ENCODE data around the gene OR52E2. TPM values are rescaled to one million over a fixed set of nuclear protein-coding genes. Genes with fewer than 3 reads are reported as not detected.

Gene OR52E2
- total RNA-seq (2014; rRNA removed; shearing (Covaris generic)), result not detected in 2 replicates
- polyA plus RNA-seq (2016; fragmentation: Nextera tagmentation; extraction: Ambion mirVana), result not detected in 2 replicates

DNA sequence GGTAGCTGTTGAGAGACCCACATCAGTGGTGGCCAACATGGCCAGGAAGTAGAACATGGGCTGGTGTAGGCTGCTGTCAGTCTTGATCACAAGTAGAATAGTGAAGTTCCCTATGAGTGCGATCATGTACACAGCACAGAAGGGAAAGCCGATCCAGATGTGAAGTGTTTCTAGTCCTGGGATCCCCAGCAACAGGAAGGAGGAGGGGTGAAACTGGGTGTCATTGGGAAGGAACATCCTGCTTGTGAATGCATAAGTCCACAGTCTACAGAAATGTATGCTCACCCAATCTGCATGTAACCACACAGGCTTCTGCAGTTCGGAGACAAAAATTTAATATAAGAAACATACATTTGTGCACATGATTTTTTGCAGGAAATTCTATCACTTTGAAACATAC lies at the start of gene OR52E2:
Gene OR52E2, minus strand, starts transcription at position 237 of the 400 bp plus-strand sequence. Its CDS starts 0 bp downstream, at position 237.
- Histone ChIP-seq H3F3A (ENCODE audit: insufficient read depth) (no peaks in the 10 kb centered on the region), H2AFZ (no peak within 1 kb of the TSS), H3K9me3 (ENCODE audit: low read depth) (no peaks in the 10 kb centered on the region), H3K9me2 (ENCODE audit: insufficient read depth) (no peaks in the 10 kb centered on the region), H3K9ac (no peak within 1 kb of the TSS), H3K79me2 (ENCODE audit: insufficient read depth) (no peaks in the 10 kb centered on the region), H3K4me2 (ENCODE audit: unreplicated experiment) (no peak within 1 kb of the TSS), H3K27ac (no peak within 1 kb of the TSS), H3K4me1 (ENCODE audit: insufficient read depth) (no peaks in the 10 kb centered on the region), H3K27me3 (replicated peaks; ENCODE audit: insufficient read depth) (no peaks in the 10 kb centered on the region), H3K4me3 (no peak within 1 kb of the TSS), H4K20me1 (ENCODE audit: insufficient read depth) (no peaks in the 10 kb centered on the region), H3K36me3 (ENCODE audit: low read depth) (no peaks in the 10 kb centered on the region)
- no peak for TF ChIP-seq EZH2 (IDR thresholded peaks at IDR 0.05; ENCODE audit: insufficient read depth, poor library complexity, severe bottlenecking)
- no peak for TF ChIP-seq EZH2phosphoT487 (IDR thresholded peaks at IDR 0.05; ENCODE audit: insufficient read depth, low read depth)
- WGBS, 2 experiments (ENCODE audit: low coverage in 1 of 2, low lambda C conversion rate in 2 of 2, missing lambda C conversion rate in 2 of 2), result 3 to 8% methylated on average over 3 of the region's 3 CpGs
- no peak for DNase-seq
- in situ Hi-C loops (cut with MboI), result no loop called here

GRCh38 chr11:5107285-5107684 lies 47.9 kb upstream of the OR52E2 start:
- Histone ChIP-seq H3K9me3 (ENCODE audit: low read depth) (no peaks in the 10 kb centered on the region), H2AFZ (no peak overlapping the region), H3F3A (ENCODE audit: insufficient read depth) (no peaks in the 10 kb centered on the region), H3K4me2 (ENCODE audit: unreplicated experiment) (no peak overlapping the region), H3K4me1 (ENCODE audit: insufficient read depth) (no peaks in the 10 kb centered on the region), H3K9me2 (ENCODE audit: insufficient read depth) (no peaks in the 10 kb centered on the region), H3K27me3 (replicated peaks; ENCODE audit: insufficient read depth) (peaks cover 9% of the 10 kb centered on the region; the same call in 1 of the 2 replicates), H3K79me2 (ENCODE audit: insufficient read depth) (no peaks in the 10 kb centered on the region), H4K20me1 (ENCODE audit: insufficient read depth) (no peaks in the 10 kb centered on the region), H3K4me3 (no peak overlapping the region), H3K9ac (no peak overlapping the region), H3K27ac (no peak overlapping the region), H3K36me3 (ENCODE audit: low read depth) (no peaks in the 10 kb centered on the region)
- in situ Hi-C loops (cut with MboI), result no loop called here
- DNase-seq, result no peak
- no peak for TF ChIP-seq EZH2 (IDR thresholded peaks at IDR 0.05; ENCODE audit: insufficient read depth, poor library complexity, severe bottlenecking)
- no peak for TF ChIP-seq EZH2phosphoT487 (IDR thresholded peaks at IDR 0.05; ENCODE audit: insufficient read depth, low read depth)
- WGBS, 2 experiments (ENCODE audit: low coverage in 1 of 2, low lambda C conversion rate in 2 of 2, missing lambda C conversion rate in 2 of 2), result 30 to 33% methylated on average over 3 of the region's 3 CpGs

- TF ChIP-seq EZH2phosphoT487 (IDR thresholded peaks at IDR 0.05; ENCODE audit: insufficient read depth, low read depth) (no peak), EZH2 (IDR thresholded peaks at IDR 0.05; ENCODE audit: insufficient read depth, poor library complexity, severe bottlenecking) (no peak)
- H2AFZ ChIP-seq, result no peak overlapping the region
- no peaks in the 10 kb centered on the region for H3F3A ChIP-seq (ENCODE audit: insufficient read depth)
- H3K4me2 ChIP-seq (ENCODE audit: unreplicated experiment), result no peak overlapping the region
- no peak overlapping the region for H3K9ac ChIP-seq
- H3K4me1 ChIP-seq (ENCODE audit: insufficient read depth), result no peaks in the 10 kb centered on the region
- no peak overlapping the region for H3K4me3 ChIP-seq
- no peaks in the 10 kb centered on the region for H4K20me1 ChIP-seq (ENCODE audit: insufficient read depth)
- no peak overlapping the region for H3K27ac ChIP-seq
- no peaks in the 10 kb centered on the region for H3K79me2 ChIP-seq (ENCODE audit: insufficient read depth)
- no peaks in the 10 kb centered on the region for H3K9me3 ChIP-seq (ENCODE audit: low read depth)
- no peaks in the 10 kb centered on the region for H3K9me2 ChIP-seq (ENCODE audit: insufficient read depth)
- peaks cover 14% of the 10 kb centered on the region; the same call in 1 of the 2 replicates for H3K27me3 ChIP-seq (replicated peaks; ENCODE audit: insufficient read depth)
- H3K36me3 ChIP-seq (ENCODE audit: low read depth), result no peaks in the 10 kb centered on the region
- no peak for DNase-seq
- in situ Hi-C loops (cut with MboI), result no loop called here
Measured at GRCh38 chr11:5103066-5103465, 43.6 kb upstream of the OR52E2 start.

DNA sequence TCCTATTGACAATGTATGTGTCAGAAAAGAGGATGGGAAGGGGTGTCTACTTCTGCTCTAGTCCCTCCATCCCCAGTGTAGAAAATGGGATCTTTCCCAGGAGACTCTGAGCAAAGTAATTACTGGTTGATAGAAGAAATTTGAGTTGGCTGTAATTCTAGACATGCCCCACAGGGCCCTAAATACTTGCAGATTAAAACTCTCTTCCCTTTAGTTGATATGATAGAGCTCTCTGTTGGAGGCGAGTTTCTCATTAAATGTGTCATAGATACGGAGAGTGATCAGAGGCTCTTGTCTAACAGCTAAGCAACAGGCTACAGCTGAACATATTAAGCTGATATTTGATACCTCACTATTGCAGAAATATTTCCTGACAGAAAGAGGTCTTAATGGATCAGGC lies 42.8 kb upstream of the OR52E2 start:
- no peaks in the 10 kb centered on the region for H3K36me3 ChIP-seq (ENCODE audit: low read depth)
- H3K4me3 ChIP-seq, result no peak overlapping the region
- H3K4me2 ChIP-seq (ENCODE audit: unreplicated experiment), result no peak overlapping the region
- no peak overlapping the region for H2AFZ ChIP-seq
- H3K79me2 ChIP-seq (ENCODE audit: insufficient read depth), result no peaks in the 10 kb centered on the region
- no peak overlapping the region for H3K9ac ChIP-seq
- H3K27me3 ChIP-seq (replicated peaks; ENCODE audit: insufficient read depth), result peaks cover 14% of the 10 kb centered on the region; the same call in 1 of the 2 replicates
- in situ Hi-C loops (cut with MboI), result no loop called here
- WGBS, 2 experiments (ENCODE audit: low coverage in 1 of 2, low lambda C conversion rate in 2 of 2, missing lambda C conversion rate in 2 of 2), result 20 to 25% methylated on average over 2 of the region's 2 CpGs
- no peak for TF ChIP-seq EZH2phosphoT487 (IDR thresholded peaks at IDR 0.05; ENCODE audit: insufficient read depth, low read depth)
- TF ChIP-seq EZH2 (IDR thresholded peaks at IDR 0.05; ENCODE audit: insufficient read depth, poor library complexity, severe bottlenecking), result no peak
- no peaks in the 10 kb centered on the region for H3K9me2 ChIP-seq (ENCODE audit: insufficient read depth)
- no peaks in the 10 kb centered on the region for H3K9me3 ChIP-seq (ENCODE audit: low read depth)
- no peaks in the 10 kb centered on the region for H4K20me1 ChIP-seq (ENCODE audit: insufficient read depth)
- no peaks in the 10 kb centered on the region for H3F3A ChIP-seq (ENCODE audit: insufficient read depth)
- no peak overlapping the region for H3K27ac ChIP-seq
- H3K4me1 ChIP-seq (ENCODE audit: insufficient read depth), result no peaks in the 10 kb centered on the region
- DNase-seq, result no peak

DNA sequence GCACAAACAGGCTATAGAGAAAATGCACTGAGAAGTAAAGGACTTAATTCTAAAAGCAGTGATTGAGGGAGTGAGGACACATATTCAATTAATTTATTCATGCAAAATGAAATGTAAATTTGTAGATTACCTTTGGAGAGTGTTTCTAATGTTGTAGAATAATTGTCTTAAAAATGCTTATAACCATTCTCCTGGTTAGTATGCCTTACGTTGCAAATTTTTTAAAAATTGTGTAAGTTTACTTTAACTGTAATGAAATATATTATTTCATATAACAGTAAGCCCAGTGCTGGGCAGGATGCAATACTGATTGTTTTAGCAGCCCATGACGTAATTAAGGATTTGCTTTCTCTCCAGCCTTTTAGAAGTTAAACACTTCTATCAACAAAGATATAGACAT lies 36.6 kb upstream of the OR52E2 start:
- no peak overlapping the region for H3K4me2 ChIP-seq (ENCODE audit: unreplicated experiment)
- H2AFZ ChIP-seq, result no peak overlapping the region
- DNase-seq, result no peak
- no peak overlapping the region for H3K27ac ChIP-seq
- no peaks in the 10 kb centered on the region for H3F3A ChIP-seq (ENCODE audit: insufficient read depth)
- no peaks in the 10 kb centered on the region for H3K36me3 ChIP-seq (ENCODE audit: low read depth)
- H3K79me2 ChIP-seq (ENCODE audit: insufficient read depth), result no peaks in the 10 kb centered on the region
- in situ Hi-C loops (cut with MboI), result no loop called here
- WGBS, 2 experiments (ENCODE audit: low coverage in 1 of 2, low lambda C conversion rate in 2 of 2, missing lambda C conversion rate in 2 of 2), result 22 to 24% methylated on average over 2 of the region's 2 CpGs
- no peaks in the 10 kb centered on the region for H3K4me1 ChIP-seq (ENCODE audit: insufficient read depth)
- H3K9ac ChIP-seq, result no peak overlapping the region
- H3K9me2 ChIP-seq (ENCODE audit: insufficient read depth), result no peaks in the 10 kb centered on the region
- H4K20me1 ChIP-seq (ENCODE audit: insufficient read depth), result no peaks in the 10 kb centered on the region
- H3K4me3 ChIP-seq, result no peak overlapping the region
- TF ChIP-seq EZH2 (IDR thresholded peaks at IDR 0.05; ENCODE audit: insufficient read depth, poor library complexity, severe bottlenecking) (no peak), EZH2phosphoT487 (IDR thresholded peaks at IDR 0.05; ENCODE audit: insufficient read depth, low read depth) (no peak)
- H3K9me3 ChIP-seq (ENCODE audit: low read depth), result no peaks in the 10 kb centered on the region
- peaks cover 5% of the 10 kb centered on the region; the same call in 1 of the 2 replicates for H3K27me3 ChIP-seq (replicated peaks; ENCODE audit: insufficient read depth)
